GM19238 (cell line): Measurements from ENCODE around the gene KRT16.
"Not testable (repeated sequence)": the region's sequence is repeated elsewhere in the genome, so short reads cannot be mapped to it uniquely, and the experiment has no call there.

ENCODE experiments used
- DNase-seq: peaks from one replicate; pipeline ENCODE4 v3.0.0; 2011; ENCODE audit warnings: low spot score; ENCODE audit not compliant: insufficient read length

Gene KRT16

DNA sequence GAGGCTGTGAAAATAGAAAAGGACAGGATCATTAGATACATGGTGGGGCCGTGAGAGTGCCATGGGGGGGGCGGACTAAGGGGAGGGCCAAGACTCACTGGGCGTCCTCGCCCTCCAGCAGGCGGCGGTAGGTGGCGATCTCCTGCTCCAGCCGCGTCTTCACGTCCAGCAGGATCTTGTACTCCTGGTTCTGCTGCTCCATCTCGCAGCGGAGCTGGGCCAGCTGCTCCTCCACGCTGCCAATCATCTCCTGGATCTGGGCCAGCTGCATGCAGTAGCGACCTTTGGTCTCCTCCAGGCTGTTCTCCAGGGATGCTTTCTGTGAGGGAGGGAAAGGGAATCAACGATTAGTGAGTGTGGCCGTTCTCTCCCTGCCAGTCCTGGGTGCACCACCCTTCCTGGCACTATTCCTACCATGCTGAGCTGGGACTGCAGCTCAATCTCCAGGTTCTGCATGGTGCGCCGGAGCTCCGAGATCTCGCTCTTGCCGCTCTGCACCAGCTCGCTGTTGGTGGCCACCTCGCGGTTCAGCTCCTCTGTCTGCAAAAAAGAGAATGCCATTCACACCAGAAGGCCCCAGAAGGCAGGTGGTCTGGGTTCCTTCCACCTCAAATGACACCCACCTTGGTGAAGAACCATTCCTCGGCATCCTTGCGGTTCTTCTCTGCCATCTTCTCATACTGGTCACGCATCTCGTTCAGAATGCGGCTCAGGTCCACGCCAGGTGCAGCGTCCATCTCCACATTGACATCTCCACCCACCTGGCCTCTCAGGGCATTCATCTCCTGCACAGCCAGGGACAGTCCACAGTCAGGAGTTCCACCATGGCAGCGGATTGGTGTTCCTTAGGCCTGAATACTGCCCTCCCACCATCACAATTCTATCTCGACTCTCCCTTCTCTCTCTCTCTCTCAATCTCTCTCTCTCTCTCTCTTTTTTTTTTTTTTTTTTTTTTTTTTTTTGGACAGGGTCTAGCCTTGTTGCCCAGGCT is 29.1 kb downstream of the KRT16 start:
- DNase-seq = no peak

GRCh38 chr17:41582061-41582968 is 30.3 kb downstream of the KRT16 start:
- DNase-seq = not testable (repeated sequence)

- DNase-seq = no peak
Measured at GRCh38 chr17:41581366-41582060, 31.1 kb downstream of the KRT16 start.

- no peak for DNase-seq
Measured at GRCh38 chr17:41580687-41581365, 31.7 kb downstream of the KRT16 start.

DNA sequence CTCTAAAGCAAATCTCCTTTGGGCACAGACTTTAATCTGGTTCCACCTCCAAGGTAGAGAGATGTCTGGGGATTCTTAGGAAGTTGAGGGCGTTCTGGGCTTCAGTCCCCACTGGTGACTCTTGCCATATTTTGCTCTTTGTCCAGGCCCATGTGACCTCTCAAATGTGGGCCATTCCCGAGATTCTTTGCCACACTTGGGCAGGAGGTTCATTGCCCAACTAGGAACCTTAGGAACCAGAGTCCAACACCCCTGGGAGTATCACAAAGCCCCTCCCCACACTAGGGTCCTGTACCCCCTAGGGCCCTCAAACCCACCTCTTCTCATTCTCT is 32.4 kb downstream of the KRT16 start:
- no peak for DNase-seq

DNA sequence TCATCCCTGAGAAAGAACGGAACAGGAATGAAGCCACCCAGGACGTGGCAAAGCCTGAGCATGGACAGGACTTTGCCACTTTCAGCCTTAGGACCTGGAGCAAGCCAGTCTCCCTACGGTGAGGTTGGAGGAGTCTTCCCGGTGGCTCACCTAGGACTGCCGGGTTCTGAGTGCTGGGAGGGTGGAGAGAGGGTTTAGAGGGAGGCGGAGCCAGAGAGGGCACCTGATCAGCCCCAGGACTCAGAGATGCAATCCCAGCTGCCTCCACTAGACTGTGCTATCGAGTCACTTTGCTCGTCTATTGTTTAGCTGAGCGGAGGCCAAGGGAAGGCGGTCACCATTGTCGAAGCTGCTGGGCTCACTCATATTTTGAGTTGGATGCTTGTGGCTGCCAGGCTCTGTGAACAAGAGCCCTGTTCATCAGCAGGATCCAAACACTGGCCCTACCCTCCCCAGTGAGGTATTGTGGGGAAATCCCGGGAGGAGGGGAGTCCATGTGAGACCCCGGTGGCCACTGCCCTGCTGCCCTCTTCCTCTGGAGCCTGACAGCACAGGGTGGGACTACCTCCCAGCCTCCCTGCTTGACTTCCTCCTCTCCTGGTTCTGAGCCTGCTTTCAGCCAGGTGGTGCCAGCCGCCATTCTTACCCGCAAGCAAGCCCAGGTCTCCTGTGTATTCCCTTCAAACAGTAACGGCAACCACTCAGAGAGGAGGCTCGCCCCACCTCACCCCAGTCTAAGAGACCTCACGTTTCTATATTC is 32.9 kb downstream of the KRT16 start:
- peak; percentile 81 for DNase-seq

GRCh38 chr17:41578971-41579370 is 33.6 kb downstream of the KRT16 start:
- no peak for DNase-seq

GRCh38 chr17:41578538-41578937 is 34.0 kb downstream of the KRT16 start:
- DNase-seq = no peak

GRCh38 chr17:41576740-41577139 is 35.8 kb downstream of the KRT16 start:
- DNase-seq = not testable (repeated sequence)

DNA sequence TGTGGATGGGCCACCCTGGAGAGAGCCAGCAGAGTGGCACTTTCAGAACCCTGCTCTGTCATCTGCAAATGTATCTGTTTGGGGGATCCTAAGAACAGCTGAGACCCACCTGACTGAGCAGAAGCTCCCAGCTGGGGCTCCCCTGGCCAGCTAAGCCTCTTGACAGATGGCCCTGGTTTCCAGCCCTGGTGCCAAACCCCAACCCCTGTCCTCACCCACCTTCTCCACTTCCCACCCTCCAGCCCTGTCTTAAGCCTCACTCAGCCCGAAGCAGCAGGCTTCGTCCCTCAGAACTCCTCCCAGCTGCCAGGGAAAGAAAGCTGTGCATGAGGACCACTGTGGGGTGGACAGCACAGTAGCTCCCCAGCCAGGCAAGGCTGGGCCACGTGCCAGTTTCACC is 37.2 kb downstream of the KRT16 start:
- no peak for DNase-seq

DNA sequence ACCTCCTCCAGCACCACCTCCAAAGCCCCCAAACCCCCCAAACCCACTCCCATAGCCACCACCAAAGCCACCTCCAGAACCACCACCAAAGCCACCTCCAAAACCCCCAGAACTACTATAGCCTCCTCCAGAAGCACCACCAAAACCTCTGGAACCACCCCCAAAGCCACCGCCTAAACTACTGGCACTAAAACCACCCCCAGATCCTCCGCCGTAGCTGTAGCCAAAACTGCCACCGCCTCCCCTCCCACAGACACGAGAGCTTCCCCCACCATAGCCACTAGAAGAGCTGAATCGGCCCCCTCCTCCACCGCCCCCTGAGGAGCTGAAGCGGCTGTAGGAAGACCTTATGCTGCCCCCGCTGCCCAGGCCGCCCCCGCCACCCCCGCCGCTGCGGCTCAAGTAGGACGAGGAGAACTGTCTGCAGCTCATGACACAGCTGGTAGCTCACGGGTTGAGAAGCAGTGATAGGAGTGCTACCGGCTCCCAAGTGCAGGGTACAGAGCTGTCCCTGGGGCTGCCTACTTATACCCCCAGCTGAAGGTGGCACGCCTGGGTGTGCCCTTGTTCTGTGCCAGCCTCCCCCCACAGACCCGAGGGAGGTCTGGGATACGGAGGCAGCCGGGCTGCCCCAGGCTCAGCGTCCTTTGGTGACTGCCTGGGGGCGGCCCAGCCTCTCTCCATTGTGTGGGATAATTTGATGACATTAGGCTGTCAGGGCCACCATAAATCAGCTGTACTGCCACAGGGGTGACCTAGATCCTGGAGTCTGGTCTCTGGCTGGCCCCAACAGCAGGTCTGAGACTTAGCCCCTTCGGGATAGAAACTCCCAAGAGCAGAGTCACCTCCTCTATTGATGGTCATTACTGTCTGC is 40.8 kb downstream of the KRT16 start, which contains the start of gene KRT9:
Gene KRT9, minus strand, starts transcription at position 499 of the 874 bp plus-strand sequence. Its CDS starts 67 bp downstream, at position 432.
- no peak for DNase-seq

DNA sequence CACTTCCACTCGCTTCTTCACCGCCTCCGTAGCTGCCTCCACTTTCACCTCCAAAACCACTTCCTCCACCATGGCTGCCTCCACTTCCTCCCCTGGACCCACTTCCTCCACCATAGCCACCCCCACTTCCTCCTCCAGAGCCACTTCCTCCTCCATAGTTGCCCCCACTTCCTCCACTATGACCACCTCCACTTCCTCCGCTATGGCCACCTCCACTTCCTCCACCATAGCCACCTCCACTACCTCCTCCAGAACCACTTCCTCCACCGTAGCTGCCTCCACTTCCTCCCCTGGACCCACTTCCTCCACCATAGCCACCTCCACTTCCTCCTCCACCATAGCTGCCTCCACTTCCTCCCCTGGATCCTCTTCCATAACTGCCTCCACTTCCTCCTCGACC is 45.2 kb downstream of the KRT16 start:
- DNase-seq = no peak

DNA sequence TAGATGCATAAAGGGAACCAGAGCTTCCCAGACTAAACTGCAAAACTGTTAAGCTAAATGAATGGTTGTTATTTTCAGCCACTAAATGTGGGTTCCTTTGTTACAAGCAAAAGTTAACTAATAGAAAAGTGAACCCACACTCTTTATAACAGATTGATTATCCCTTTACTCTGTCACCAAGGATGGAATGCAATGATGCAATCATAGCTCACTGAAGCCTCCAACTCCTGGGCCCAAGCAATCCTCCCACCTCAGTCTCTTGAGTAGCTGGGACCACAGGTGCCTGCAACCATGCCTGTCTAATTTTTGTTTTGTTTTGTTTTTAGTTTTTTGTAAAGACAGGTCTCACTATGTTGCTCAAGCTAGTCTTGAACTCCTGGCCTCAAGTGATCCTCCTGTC is 47.2 kb downstream of the KRT16 start:
- no peak for DNase-seq

DNA sequence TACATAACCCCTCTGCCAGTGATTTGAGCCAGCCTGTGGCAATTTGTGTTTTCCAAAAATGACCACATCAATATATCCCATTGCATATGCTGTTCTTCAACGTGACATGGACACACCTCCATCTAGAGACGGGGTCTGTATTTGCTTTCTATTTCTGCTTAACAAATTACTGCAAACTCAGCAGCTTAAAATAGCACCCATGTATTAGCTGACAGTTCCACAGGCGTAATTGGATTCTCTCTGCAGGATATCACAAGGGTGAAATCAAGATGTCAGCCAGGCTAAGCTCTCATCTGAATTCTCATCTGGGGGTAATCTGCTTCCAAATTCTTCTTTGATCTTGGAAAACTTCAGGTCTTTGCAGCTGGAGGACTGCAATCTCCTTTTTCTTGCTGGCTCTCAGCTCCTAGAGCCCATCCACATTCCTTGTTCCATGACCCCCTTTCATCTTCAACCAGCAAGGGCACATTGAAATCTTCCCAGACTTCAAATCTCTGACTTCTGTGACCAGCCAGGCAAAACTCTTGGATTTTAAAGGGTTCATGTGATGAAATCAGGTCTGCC is 48.9 kb downstream of the KRT16 start:
- no peak for DNase-seq

GRCh38 chr17:41561554-41561953 is 51.0 kb downstream of the KRT16 start:
- no peak for DNase-seq
